Measurements from ENCODE around the gene SRGAP2C. TPM values are rescaled to one million over a fixed set of nuclear protein-coding genes. Genes with fewer than 3 reads are reported as not detected.
A peak's percentile ranks its signal among the peaks of the same experiment; 100 is the strongest.
"Not testable (repeated sequence)": the region's sequence is repeated elsewhere in the genome, so short reads cannot be mapped to it uniquely, and the experiment has no call there.

The SRGAP2C gene
- total RNA-seq, 2 experiments from 2014 or later, result 14.7 to 17.8 TPM

GRCh38 chr1:121163850-121164757, 20.7 kb upstream of the SRGAP2C start:
- DNase-seq; H3K27ac Mint-ChIP-seq; POLR2A ChIA-PET; H3K36me3 Mint-ChIP-seq (ENCODE audit: low read depth); H3K4me3 Mint-ChIP-seq; H3K4me1 Mint-ChIP-seq; H3K27me3 Mint-ChIP-seq; intact Hi-C loops (cut with DNase I, micrococcal nuclease); H3K9me3 Mint-ChIP-seq (ENCODE audit: low read depth); CTCF ChIA-PET: not testable (repeated sequence)
- peak; percentile 84 for ATAC-seq

GRCh38 chr1:121165296-121165695, 19.5 kb upstream of the SRGAP2C start:
- H3K27me3 Mint-ChIP-seq; ATAC-seq; H3K4me1 Mint-ChIP-seq; intact Hi-C loops (cut with DNase I, micrococcal nuclease); H3K4me3 Mint-ChIP-seq; CTCF ChIA-PET; H3K27ac Mint-ChIP-seq; DNase-seq; H3K9me3 Mint-ChIP-seq (ENCODE audit: low read depth); POLR2A ChIA-PET; H3K36me3 Mint-ChIP-seq (ENCODE audit: low read depth): not testable (repeated sequence)

- H3K4me3 Mint-ChIP-seq; POLR2A ChIA-PET; ATAC-seq; H3K27ac Mint-ChIP-seq; intact Hi-C loops (cut with DNase I, micrococcal nuclease); DNase-seq; H3K36me3 Mint-ChIP-seq (ENCODE audit: low read depth); H3K9me3 Mint-ChIP-seq (ENCODE audit: low read depth); H3K27me3 Mint-ChIP-seq; H3K4me1 Mint-ChIP-seq; CTCF ChIA-PET: not testable (repeated sequence)
These were observed 17.5 kb upstream of the SRGAP2C start for GRCh38 chr1:121167225-121167738.

- POLR2A ChIA-PET; H3K27me3 Mint-ChIP-seq; H3K27ac Mint-ChIP-seq; CTCF ChIA-PET; H3K9me3 Mint-ChIP-seq (ENCODE audit: low read depth); H3K4me3 Mint-ChIP-seq; H3K36me3 Mint-ChIP-seq (ENCODE audit: low read depth); DNase-seq; H3K4me1 Mint-ChIP-seq; ATAC-seq; intact Hi-C loops (cut with DNase I, micrococcal nuclease): not testable (repeated sequence)
These were observed 16.6 kb upstream of the SRGAP2C start for GRCh38 chr1:121168152-121168668.

- intact Hi-C loops (cut with DNase I, micrococcal nuclease); H3K4me3 Mint-ChIP-seq; CTCF ChIA-PET; DNase-seq; H3K36me3 Mint-ChIP-seq (ENCODE audit: low read depth); H3K27me3 Mint-ChIP-seq; POLR2A ChIA-PET; ATAC-seq; H3K9me3 Mint-ChIP-seq (ENCODE audit: low read depth); H3K4me1 Mint-ChIP-seq; H3K27ac Mint-ChIP-seq: not testable (repeated sequence)
These were observed 8.1 kb upstream of the SRGAP2C start for GRCh38 chr1:121176649-121177048.

- H3K36me3 Mint-ChIP-seq (ENCODE audit: low read depth); POLR2A ChIA-PET; CTCF ChIA-PET; H3K4me3 Mint-ChIP-seq; ATAC-seq; H3K27me3 Mint-ChIP-seq; DNase-seq; H3K9me3 Mint-ChIP-seq (ENCODE audit: low read depth); intact Hi-C loops (cut with DNase I, micrococcal nuclease); H3K4me1 Mint-ChIP-seq; H3K27ac Mint-ChIP-seq: not testable (repeated sequence)
These were observed 6.6 kb upstream of the SRGAP2C start for GRCh38 chr1:121178197-121178596.

GRCh38 chr1:121183867-121184266, 908 bp upstream of the SRGAP2C start:
- CTCF ChIA-PET; H3K4me1 Mint-ChIP-seq; H3K9me3 Mint-ChIP-seq (ENCODE audit: low read depth); H3K36me3 Mint-ChIP-seq (ENCODE audit: low read depth); ATAC-seq; H3K27me3 Mint-ChIP-seq; intact Hi-C loops (cut with DNase I, micrococcal nuclease); H3K27ac Mint-ChIP-seq; POLR2A ChIA-PET: not testable (repeated sequence)
- peak overlapping the region; percentile 60 for H3K4me3 Mint-ChIP-seq
- peak; percentile 8 for DNase-seq

GRCh38 chr1:121185140-121185708, 449 bp downstream of the SRGAP2C start:
- POLR2A ChIA-PET; H3K36me3 Mint-ChIP-seq (ENCODE audit: low read depth); DNase-seq; H3K9me3 Mint-ChIP-seq (ENCODE audit: low read depth); CTCF ChIA-PET; H3K27ac Mint-ChIP-seq; intact Hi-C loops (cut with DNase I, micrococcal nuclease); H3K4me1 Mint-ChIP-seq; H3K27me3 Mint-ChIP-seq: not testable (repeated sequence)
- H3K4me3 Mint-ChIP-seq, result peak overlapping the region; percentile 78
- peak; percentile 3 for ATAC-seq

GRCh38 chr1:121186191-121186590, 1.4 kb downstream of the SRGAP2C start:
- DNase-seq; H3K4me1 Mint-ChIP-seq; H3K4me3 Mint-ChIP-seq; intact Hi-C loops (cut with DNase I, micrococcal nuclease); H3K9me3 Mint-ChIP-seq (ENCODE audit: low read depth); H3K27me3 Mint-ChIP-seq; H3K36me3 Mint-ChIP-seq (ENCODE audit: low read depth); CTCF ChIA-PET; POLR2A ChIA-PET; H3K27ac Mint-ChIP-seq; ATAC-seq: not testable (repeated sequence)

- POLR2A ChIA-PET; H3K27me3 Mint-ChIP-seq; CTCF ChIA-PET; ATAC-seq; H3K4me3 Mint-ChIP-seq; H3K27ac Mint-ChIP-seq; H3K36me3 Mint-ChIP-seq (ENCODE audit: low read depth); H3K9me3 Mint-ChIP-seq (ENCODE audit: low read depth); intact Hi-C loops (cut with DNase I, micrococcal nuclease); H3K4me1 Mint-ChIP-seq: not testable (repeated sequence)
- peak; percentile 4 for DNase-seq
These were observed 3.1 kb downstream of the SRGAP2C start for GRCh38 chr1:121187914-121188313.

- H3K27me3 Mint-ChIP-seq, POLR2A ChIA-PET: not testable (repeated sequence)
These were observed 7.7 kb downstream of the SRGAP2C start for GRCh38 chr1:121192512-121192911.

More at GRCh38 chr1:121192512-121192911, 7.7 kb downstream of the SRGAP2C start:
- intact Hi-C loops (cut with DNase I, micrococcal nuclease); H3K9me3 Mint-ChIP-seq (ENCODE audit: low read depth); H3K4me3 Mint-ChIP-seq; DNase-seq; H3K27ac Mint-ChIP-seq; ATAC-seq; CTCF ChIA-PET; H3K4me1 Mint-ChIP-seq; H3K36me3 Mint-ChIP-seq (ENCODE audit: low read depth): not testable (repeated sequence)

Data from activated CD4-positive, alpha-beta T cell treated with anti-CD3 and anti-CD28 coated beads for 36 hours (primary cell).